ENCODE results near the gene C10orf88.

Gene C10orf88

GRCh38 chr10:122983898-122984297 lies 29.9 kb upstream of the C10orf88 start:
- TF ChIP-seq CTCF (IDR thresholded peaks at IDR 0.05; ENCODE audit: low read depth, low read length), result no peak
- no peak overlapping the region for H3K4me3 ChIP-seq (ENCODE audit: low read depth, low read length)

- peak overlapping the region; percentile 73 for H3K4me3 ChIP-seq (ENCODE audit: low read depth, low read length)
- TF ChIP-seq CTCF (IDR thresholded peaks at IDR 0.05; ENCODE audit: low read depth, low read length), result no peak
Measured at GRCh38 chr10:122981066-122981464, 27.0 kb upstream of the C10orf88 start.

GRCh38 chr10:122980209-122981065 lies 26.4 kb upstream of the C10orf88 start, which contains the start of gene PSTK:
PSTK (plus strand) TSS chr10:122980401; CDS start chr10:122980480, 79 bp downstream.
- peak within 1 kb of the TSS; percentile 73 for H3K4me3 ChIP-seq (ENCODE audit: low read depth, low read length)
- TF ChIP-seq CTCF (IDR thresholded peaks at IDR 0.05; ENCODE audit: low read depth, low read length), result peak; percentile 96

GRCh38 chr10:122974543-122975064 lies 20.6 kb upstream of the C10orf88 start:
- TF ChIP-seq CTCF (IDR thresholded peaks at IDR 0.05; ENCODE audit: low read depth, low read length), result no peak

GRCh38 chr10:122974023-122974422 lies 20.0 kb upstream of the C10orf88 start:
- no peak overlapping the region for H3K4me3 ChIP-seq (ENCODE audit: low read depth, low read length)
- no peak for TF ChIP-seq CTCF (IDR thresholded peaks at IDR 0.05; ENCODE audit: low read depth, low read length)

More at GRCh38 chr10:122974543-122975064, 20.6 kb upstream of the C10orf88 start:
- no peak overlapping the region for H3K4me3 ChIP-seq (ENCODE audit: low read depth, low read length)

GRCh38 chr10:122968698-122969097 lies 14.7 kb upstream of the C10orf88 start:
- no peak for TF ChIP-seq CTCF (IDR thresholded peaks at IDR 0.05; ENCODE audit: low read depth, low read length)
- no peak overlapping the region for H3K4me3 ChIP-seq (ENCODE audit: low read depth, low read length)

GRCh38 chr10:122966879-122967278 lies 12.9 kb upstream of the C10orf88 start:
- no peak for TF ChIP-seq CTCF (IDR thresholded peaks at IDR 0.05; ENCODE audit: low read depth, low read length)
- H3K4me3 ChIP-seq (ENCODE audit: low read depth, low read length), result no peak overlapping the region
